NCI-H1105 (cell line): Measurements from ENCODE around the gene C1QTNF8.

ENCODE experiments used
- DNase-seq: peaks from one replicate; lab custom pipeline; 2025; lab: John Stamatoyannopoulos, UW

The C1QTNF8 gene

DNA sequence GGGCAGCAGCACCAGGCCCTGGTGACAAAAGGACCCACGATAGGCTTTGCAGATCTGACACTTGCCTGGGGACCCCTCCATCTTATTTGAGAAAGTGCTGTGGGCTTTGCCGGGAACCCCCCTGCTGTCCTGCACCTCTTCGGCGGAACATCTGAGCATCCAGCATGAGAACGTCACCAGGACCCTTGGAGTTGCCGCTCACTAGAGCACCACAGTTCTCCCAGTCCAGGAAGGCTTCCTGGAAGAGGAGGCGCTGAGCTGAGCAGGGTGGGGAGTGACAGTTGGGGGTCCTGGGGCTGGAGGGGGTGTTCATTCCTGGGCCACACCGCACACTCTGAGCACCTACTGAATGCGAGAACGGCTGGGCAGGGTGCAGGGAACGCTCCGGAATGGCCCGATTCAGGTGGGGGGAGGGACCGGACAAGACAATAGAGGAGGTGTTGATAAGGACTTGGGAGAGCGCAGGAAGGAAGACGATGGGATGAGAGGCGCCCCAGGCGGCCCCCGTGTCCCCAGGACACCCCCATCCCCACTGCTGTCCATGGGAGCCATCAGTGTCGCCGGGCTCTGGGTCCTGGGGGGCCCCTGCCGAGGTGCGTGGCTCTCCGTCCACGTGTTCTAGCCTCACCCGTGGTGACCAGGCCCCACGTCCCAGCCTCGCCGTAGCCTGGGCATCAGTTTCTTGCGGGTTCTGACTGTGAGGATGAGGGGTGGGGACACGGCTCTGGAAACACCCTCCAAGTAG lies 32.1 kb upstream of the C1QTNF8 start:
- no peak for DNase-seq

DNA sequence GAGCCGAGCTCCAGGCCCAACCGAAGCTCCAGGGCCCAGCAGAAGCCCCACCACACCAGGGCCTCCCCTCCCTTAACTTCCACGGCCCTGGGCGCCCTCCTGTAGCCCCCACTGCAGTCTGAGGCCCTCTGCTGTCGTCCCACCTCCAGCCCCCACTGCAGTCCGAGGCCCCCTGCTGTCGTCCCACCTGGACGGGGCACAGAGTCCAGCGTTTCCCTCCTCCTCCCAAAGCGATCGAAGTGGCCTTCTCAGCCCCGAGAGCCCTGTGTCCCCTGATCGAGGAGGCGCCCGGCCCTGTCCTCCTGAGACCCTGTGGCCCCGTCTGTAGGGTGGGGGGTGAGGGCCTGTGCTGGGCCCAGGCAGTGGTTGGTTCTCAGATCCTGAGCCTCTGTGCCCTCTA lies 31.1 kb upstream of the C1QTNF8 start:
- no peak for DNase-seq

DNA sequence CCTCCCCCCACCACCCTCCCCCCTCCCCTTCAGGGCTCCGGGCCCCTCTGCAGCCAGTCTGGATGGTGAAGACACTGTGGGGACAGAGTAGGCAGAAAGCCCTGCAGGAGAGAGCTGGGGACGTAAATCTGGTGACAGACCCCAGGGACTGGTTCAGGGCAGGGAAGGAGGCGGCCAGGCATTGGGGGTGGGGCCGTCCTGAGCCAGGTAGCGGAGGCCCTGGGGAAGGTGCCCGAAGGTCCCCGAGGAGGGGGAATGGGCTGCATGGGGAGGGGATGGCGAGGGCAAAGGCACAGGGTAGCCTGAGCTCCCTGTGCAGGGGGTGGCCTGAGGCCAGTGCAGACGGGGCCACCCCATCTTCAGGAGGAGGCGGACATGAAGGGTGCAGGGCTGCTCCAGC lies 30.5 kb upstream of the C1QTNF8 start:
- DNase-seq, result no peak

DNA sequence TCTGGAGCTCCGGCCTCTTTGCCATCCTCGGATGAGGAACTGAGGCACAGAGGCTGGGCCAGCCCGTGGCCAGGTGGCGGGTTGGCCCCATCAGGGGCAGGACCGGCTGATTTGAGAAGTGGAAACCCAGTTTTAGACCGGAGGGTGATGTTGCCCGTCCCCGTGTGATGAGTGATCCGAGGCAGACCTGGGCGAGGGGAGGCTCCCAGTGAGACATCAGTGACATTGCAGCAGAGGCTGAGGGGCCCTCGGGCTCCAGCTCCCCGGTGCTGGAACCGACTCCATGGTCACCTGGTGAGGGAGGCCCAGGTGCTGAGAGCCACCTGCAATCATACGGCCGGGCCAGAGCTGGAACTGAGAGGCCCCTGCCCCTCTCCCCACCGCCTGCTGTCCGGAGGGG lies 30.0 kb upstream of the C1QTNF8 start:
- no peak for DNase-seq

DNA sequence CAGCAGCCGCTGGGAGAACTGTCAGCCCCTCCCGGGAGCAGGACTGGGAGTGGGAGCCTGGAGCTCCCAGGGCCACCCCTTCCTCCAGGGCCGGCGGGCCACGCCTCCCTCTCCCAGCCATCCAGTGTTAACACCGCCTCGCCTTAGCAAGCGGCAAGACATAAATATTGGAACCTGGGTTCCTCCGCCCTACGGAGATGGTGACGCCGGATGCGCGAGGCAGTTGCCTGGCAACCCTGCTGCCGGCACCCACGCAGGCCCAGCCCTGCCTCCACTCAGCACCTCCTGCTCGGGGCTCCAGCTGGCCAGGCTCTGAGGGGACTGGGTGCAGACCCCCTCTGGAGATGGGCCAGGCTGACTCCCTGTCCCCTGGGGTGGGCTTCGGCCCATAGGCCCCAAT lies 29.4 kb upstream of the C1QTNF8 start:
- no peak for DNase-seq

DNA sequence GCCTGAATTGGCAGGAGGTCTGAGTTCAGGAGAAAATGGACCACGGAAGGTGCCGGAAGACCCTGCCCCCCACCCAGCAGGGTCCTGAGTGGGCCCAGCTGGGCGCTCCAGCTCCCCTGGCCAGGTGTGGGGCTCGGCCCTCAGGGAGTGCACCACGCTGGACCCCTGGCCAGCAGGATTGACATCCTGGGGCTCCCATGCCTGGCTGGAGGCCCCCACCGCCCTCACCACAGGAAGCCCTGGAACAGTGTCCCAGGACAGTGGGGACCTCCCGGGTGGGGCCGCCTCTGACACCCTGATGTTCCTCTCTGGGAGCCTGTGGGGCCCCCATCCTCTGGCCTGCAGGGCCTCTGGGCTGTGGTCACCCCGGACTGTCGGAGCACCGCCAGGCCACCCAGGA lies 28.8 kb upstream of the C1QTNF8 start:
- no peak for DNase-seq

DNA sequence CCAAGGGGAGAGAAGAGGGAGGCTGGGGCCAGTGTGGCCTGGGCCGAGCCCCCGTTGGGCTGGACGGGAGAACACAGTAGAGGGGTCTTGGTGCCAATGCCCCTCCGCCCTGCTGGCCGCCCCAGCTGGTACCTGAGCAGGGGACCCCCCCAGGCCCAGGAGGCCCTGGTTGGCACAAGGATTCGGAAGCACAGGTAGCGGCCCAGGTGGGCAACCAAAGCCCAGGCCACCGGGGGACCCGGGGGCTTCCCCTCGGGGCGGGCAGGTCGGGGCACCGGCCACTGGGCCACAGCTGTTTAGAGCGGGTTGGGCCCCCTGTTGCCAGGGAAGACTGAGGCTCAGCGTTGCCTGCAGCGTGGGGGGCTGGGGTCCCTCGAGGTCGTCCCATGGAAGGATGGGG lies 28.2 kb upstream of the C1QTNF8 start:
- no peak for DNase-seq

DNA sequence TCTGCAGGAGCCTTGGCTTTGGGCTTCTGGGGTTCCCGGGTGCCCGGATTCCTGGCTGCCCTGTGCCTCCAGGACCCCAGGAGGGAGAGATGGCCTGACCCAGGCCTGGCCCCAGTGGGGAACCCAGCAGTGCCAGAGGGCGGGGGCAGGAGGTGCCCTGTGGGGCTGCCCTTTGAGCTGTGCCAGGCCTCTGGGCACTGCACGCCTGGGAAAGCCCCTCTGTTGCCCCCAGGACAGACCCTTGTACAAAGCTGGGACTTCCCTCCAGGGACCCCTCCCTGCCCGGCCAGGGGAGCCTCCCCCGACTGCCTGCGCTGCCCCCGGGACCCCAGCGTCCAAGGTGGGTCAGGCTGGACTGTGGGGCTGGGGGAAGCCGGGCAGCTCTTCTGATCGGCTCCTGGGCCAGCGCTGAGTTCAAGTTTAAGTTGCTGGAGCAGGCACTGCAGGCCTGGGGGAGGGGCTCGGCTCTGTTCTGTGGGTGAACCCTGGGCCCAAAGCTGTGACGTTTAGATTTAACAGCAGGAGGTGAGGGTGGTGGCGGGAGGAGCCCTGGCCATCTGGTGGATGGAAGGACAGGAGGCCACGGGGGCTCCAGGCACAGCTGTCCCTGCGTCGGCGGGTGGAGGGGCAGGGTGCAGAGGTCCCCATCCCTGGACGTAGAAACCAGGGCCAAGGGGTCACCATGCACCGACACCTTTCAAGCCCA lies 27.6 kb upstream of the C1QTNF8 start:
- no peak for DNase-seq

DNA sequence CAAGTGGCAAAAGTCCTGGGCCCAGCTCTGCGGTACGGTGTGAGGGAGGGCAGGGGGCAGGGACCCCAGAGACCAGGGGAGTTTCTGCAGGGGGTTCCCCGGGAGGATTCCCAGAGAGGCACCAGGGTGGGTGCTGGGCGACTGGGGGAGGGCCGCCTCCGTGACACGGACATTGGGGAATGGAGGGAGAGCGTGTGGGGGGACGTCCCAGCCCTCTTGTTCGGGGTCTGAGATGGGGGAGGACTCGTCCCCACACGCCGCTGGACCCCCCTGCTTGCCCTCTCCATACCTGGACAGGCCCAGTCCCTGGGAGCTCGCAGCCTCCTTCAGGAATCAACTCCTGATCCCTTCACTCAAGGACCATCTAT lies 26.3 kb upstream of the C1QTNF8 start:
- no peak for DNase-seq

DNA sequence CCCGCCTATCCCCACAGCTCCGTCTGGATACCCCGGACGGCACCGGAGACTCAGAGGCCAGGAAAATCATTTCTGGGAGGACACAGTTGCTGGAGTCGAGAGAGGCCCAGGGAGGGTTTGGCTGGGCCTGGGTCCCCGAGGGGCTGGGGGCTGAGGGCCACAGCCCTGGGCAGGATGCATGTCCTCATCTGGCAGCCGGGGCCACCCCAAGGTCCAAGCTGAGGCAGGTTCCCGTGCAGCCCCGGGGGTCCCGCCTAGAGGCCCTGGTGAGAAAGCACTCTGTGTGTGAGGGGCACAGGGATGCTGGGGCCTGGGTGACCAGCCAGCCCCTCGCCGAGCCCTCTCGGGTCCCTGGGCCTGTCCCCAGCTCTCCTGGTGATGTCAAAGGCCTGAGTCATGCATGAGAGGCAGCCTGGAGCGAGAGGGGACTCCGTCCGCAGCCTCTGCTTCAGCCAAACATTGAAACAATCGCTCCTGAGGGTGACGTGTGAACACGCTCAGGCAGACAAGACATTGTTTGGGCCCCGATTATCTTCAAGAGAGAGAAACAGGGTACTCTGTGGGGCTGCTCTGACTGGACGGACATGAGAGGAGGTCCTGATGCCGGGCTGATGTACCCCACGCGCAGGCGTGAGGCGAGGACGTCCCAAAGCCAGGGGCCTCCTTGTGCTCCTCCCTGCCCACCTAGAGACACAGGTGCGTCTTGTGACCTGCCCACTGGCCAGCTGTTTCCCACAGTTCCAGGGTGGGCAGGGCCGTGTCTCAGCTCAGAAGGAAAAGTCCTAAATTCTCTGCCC lies 25.8 kb upstream of the C1QTNF8 start:
- DNase-seq, result no peak

DNA sequence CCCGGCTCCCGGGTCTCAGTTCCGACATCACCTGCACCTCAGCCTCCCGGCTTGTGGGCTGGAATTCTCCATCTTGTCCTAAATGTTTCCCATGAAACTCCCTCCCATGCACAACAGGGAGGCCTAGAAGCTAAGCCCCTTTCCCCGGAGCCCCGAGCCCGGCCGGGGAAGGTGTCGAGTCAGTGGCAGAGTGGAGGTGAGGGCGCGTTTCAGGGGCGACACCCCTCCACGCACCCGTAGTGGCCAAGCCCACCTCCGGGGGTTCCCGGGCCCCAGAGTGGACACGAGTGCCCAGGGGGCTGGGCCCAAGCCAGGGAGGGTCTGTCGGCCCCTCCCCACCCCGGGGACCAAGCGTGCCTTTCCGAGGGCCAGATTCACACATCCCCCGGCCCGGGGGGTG lies 25.0 kb upstream of the C1QTNF8 start:
- no peak for DNase-seq

DNA sequence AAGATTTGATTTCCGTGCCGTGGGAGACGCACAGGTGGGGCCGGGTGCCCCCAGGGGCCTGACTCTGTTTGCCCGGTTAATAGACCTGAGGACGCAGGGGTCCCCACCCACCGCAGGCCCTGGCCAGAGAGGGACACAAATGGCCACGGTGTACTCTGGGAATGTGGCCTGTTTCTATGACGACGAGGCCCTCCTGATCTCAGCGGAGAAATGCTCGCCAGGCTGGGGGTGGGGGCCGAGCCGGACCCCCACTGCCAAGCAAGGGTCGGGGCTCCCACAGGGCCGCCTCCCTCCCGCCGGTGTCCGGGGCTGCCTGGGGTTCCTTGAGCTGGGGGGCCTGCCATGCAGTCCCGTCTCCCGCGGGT lies 24.5 kb upstream of the C1QTNF8 start:
- DNase-seq, result no peak

DNA sequence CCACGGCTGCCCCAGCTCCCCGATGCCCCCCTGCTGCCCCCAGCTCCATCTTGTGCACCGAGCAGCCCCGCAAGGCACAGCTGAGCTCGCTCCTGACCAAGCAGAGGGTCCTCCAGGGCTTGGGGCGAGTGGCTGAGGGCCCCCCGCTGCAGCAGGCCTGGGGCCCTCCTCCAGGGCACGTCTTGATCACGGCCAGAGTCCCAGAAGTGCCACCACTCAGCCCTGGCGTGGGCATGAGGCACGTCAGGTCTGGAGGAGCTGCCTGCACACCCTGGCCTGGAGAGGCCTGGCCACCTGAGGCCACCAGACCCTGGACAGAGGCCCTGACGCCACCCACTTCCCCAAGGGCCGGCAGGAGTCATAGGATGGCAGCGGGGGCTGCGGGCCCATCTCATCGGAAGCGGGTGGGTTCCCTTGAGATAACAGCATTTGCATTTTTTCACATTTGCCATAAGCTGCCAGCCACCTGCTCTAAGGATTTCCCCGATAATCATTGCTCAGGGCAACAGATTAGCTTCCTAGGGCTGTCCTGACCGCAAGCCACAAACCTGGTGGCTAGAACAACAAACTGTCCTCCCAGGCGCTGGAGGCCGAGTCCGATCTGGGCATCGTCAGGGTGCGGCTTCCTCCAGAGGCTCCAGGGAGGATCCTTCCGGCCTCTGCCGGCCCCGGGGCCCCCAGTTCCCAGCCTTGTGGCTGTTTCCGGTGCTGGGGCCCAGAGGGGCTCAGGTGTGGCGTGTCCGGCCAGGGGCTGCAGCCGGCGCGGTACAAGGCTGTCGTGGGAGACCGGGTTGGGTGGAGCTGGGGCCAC lies 23.9 kb upstream of the C1QTNF8 start:
- no peak for DNase-seq

DNA sequence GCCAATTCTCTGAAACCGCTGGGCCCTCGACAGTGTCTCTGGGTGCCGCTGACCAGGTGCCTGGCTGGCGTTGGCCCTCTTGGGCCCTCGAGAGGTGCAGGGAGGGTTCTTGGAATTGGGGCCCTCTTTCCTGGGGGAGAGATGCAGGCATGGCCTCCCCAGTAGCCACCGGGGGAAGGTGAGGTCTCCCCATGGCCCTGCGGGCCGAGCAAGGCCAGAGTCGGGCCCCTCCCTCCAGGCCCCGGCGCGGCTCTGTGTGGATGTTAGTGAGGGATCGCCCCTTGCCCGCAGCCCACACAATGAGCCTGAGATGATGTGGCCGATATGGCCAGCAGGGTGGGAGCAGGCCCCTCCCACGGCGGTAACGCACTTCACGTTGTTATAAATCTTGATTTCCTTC lies 23.1 kb upstream of the C1QTNF8 start:
- no peak for DNase-seq

DNA sequence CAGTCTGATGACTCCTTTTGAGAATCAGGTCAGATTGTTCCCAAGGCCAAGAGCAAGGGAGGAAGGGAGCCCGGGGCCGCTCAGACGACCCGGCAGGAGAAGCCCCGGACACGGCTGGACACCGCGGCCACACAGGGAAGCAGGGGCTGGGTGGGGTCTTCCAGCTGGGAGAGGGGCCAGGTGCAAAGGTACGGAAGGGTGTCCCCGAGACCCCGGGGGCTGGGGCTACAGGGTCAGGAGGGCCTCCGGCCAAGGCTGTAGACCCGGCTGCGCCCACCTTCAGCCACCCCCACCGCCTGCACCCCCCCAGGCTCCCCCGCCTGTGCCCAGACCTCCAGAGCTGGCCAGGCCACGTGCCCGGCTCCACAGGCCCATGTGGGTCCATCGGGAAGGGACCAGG lies 21.9 kb upstream of the C1QTNF8 start:
- DNase-seq, result no peak

DNA sequence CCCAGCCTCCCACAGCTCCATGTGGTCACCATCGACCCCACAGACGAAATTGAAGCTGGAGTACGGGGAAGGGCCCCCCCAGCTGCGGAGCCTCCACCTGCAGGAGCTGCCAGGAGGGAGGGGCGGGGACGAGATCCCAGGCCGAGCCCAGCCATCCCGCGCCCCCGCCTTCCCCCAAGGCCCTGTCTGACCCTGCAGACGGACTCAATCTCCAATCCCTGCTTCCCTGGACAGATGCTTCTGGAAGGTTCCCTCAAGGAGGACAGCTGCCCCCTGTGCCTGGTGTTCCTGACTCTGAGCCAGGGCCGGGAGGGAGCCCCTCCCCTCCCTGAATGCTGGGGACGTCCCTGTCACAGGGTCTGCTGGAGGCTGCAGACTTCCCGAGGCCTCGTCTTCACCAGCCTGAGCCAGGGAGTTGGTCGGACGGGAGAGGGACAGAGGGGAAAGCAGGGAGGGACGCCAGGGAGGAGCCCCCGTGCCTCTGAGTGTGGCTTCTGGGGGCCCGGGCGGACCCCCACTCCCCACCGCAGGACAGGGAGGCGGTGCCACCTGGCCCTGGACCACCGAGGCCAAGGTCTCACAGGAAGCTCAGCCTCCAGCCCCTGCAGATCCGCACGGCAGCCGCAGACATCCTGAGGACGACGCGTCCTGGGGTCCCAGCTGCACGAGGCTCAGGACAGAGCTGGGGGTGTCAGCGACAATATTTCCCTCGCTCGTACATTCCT lies 21.3 kb upstream of the C1QTNF8 start:
- no peak for DNase-seq

DNA sequence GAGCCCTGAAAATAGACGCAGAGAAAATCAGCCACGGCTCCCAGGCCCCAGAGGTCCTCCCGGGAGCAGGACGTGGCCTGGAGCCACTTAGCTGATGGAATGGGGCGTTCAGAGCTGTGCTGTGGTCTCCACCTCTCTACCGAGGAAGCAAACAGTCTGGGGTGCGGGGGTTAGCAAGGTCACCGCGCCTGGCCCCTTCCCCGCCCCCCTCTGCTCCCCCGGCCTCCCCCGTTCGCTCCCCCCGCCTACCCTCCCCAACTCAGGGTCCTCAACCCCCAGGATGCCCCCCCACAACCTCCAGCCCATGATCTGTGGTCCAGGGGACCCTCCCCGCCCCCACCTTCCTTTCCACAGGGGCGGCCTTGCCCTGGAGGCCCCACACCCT lies 20.6 kb upstream of the C1QTNF8 start:
- DNase-seq, result no peak

DNA sequence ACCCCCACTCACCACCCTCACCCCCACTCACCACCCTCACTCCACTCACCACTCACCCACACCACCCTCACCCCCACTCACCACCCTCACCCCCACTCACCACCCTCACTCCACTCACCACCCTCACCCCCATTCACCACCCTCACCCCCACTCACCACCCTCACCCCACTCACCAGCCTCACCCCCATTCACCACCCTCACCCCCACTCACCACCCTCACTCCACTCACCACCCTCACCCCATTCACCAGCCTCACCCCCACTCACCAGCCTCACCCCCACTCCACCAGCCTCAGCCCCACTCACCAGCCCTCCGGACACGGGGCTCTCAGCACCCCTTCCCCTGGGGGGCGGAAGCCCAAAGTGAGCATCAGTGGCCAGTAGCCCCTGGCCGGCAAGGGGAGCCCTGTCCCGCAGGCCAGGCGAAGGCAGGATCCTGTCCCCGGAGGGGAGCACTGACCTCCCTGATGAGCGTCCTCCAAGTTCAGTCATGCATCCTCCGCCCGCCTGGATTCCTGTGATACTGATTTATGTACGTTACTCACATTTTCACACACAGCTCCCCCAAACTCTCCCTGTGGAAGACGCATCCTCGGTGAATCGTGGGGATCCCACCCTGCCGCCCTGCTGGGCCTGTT lies 18.0 kb upstream of the C1QTNF8 start:
- DNase-seq, result no peak

DNA sequence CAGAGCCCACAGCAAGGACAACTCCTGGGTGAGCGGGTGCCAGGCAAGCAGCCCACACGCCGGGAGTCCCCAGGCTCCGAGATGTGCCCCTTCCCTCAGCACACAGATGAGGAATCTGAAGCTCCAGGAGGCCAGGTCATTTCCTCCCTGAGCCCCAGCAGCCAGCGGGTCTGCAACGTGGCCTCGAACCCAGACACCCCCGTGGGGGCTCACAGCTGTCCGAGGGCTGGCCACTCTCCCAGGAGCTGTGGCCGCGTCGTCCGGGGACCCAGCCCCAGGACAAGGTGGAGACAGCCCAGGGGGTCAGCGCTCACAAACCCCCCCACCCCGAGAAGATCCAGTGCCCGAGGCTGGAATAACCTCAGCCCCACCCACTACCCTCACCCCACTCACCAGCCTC lies 17.4 kb upstream of the C1QTNF8 start:
- DNase-seq, result no peak

DNA sequence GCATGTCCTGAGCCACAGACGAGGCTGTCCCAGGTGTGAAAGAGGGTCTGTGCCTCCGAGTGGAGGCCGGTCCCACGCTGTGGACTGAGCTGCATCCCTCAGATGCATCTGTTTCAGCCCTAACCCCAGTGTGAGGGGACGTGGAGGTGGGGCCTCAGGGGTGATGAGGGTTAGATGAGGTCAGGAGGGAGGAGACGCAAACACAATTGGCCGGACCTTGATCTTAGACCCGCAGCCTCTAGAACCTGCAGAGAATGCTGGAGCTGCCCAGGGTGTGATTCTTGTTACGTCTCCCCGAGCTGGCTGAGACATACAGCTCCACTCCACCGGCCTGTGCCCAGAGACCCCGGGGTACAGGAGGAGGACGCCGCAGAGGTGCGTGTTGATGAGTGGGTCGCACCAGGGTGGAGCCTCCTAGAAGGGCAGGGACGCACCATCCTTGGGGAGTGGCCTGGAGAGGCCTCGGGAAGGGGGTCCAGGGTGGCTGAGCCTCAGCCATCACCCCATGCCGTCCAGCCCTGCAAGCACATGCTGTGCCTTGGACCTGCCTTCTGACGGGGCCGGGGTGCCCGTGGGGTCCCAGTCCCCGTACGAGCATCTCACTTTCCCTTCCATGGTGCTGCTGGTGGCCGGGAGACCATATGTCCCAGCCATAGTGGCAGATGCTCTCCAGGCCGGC lies 16.6 kb upstream of the C1QTNF8 start:
- no peak for DNase-seq

DNA sequence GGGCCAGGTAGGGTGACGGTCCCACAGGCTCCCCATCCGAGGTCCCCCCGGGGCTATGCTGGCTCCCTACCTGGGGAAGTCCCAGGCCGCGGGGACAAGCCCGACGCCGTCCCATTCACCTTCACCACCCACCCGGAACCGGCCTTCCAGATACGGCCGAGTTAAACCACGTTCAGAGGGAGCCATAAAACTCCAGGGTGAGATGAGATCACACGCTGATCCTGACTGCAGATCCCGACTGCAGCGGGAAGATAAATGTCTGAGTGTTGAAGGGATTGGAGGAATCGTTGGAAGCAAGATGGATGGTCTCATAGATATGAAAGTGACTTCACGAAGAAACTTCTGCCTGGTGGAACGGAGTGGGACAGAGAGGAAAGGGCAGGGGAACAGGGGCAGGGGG lies 13.6 kb upstream of the C1QTNF8 start:
- no peak for DNase-seq
